HG03045 (cell line): ENCODE results near the gene PPM1A.
"Not testable (repeated sequence)": the region's sequence is repeated elsewhere in the genome, so short reads cannot be mapped to it uniquely, and the experiment has no call there.

Source experiments
- ATAC-seq: cut with Tn5 transposase; IDR thresholded peaks from one replicate; pipeline ENCODE4 v1.9.1; 2021; ENCODE audit warnings: mild to moderate bottlenecking, moderate library complexity; ENCODE audit not compliant: unreplicated experiment

PPM1A gene

GRCh38 chr14:60315196-60315990 is 66.4 kb downstream of the PPM1A start:
- ATAC-seq: no peak

- no peak for ATAC-seq
These were observed 68.6 kb downstream of the PPM1A start for GRCh38 chr14:60317609-60318008.

GRCh38 chr14:60320860-60321259 is 71.8 kb downstream of the PPM1A start:
- not testable (repeated sequence) for ATAC-seq

GRCh38 chr14:60323199-60323896 is 74.3 kb downstream of the PPM1A start:
- no peak for ATAC-seq

- no peak for ATAC-seq
These were observed 75.8 kb downstream of the PPM1A start for GRCh38 chr14:60324837-60325236.

- ATAC-seq: no peak
These were observed 77.3 kb downstream of the PPM1A start for GRCh38 chr14:60326274-60326673.

- peak; percentile 53 for ATAC-seq
These were observed 78.7 kb downstream of the PPM1A start for GRCh38 chr14:60327447-60328331.

GRCh38 chr14:60328583-60328982 is 79.6 kb downstream of the PPM1A start:
- no peak for ATAC-seq

- no peak for ATAC-seq
These were observed 80.3 kb downstream of the PPM1A start for GRCh38 chr14:60329274-60329673.

- ATAC-seq: peak; percentile 76
These were observed 82.4 kb downstream of the PPM1A start for GRCh38 chr14:60331201-60332045.

- ATAC-seq: no peak
These were observed 83.0 kb downstream of the PPM1A start for GRCh38 chr14:60332046-60332399.

- no peak for ATAC-seq
These were observed 83.8 kb downstream of the PPM1A start for GRCh38 chr14:60332869-60333268.

- no peak for ATAC-seq
These were observed 90.5 kb downstream of the PPM1A start for GRCh38 chr14:60339571-60339970.

- no peak for ATAC-seq
These were observed 94.6 kb downstream of the PPM1A start for GRCh38 chr14:60343571-60344071.

GRCh38 chr14:60344751-60345150 is 95.7 kb downstream of the PPM1A start:
- ATAC-seq: no peak

- no peak for ATAC-seq
These were observed 97.7 kb downstream of the PPM1A start for GRCh38 chr14:60346706-60347105.

- no peak for ATAC-seq
These were observed 99.2 kb downstream of the PPM1A start for GRCh38 chr14:60348211-60348610.
